GM23338 (cell line): ENCODE measurements around the gene STK39. TPM values are rescaled to one million over a fixed set of nuclear protein-coding genes. Genes with fewer than 3 reads are reported as not detected.

Source experiments
- ATAC-seq: fragments of 200-7000 bp; cut with Tn5 transposase; 3 replicates; pipeline ENCODE4 v1.9.1; 2020
- DNase-seq: peaks from one replicate; pipeline ENCODE4 v3.0.0-alpha.2; 2015; ENCODE audit warnings: low spot score
- H2AFZ ChIP-seq: fragments of 200-600 bp; sonication (generic); 2 replicates; pipeline ENCODE4 v1.8.0; 2016; ENCODE audit warnings: antibody characterized with exemption, mild to moderate bottlenecking, moderate library complexity
- H3F3A ChIP-seq: fragments of 200-600 bp; sonication (generic); replicated peaks from 2 replicates; pipeline ENCODE4 v1.8.0; 2017; ENCODE audit warnings: antibody characterized with exemption, mixed run types, low read depth
- H3K27ac ChIP-seq: fragments of 200-600 bp; sonication (generic); 2 replicates; pipeline ENCODE4 v1.6.1; 2016; ENCODE audit warnings: low read depth
- H3K27me3 ChIP-seq: fragments of 200-600 bp; sonication (generic); 2 replicates; pipeline ENCODE4 v1.8.0; 2016; ENCODE audit warnings: mild to moderate bottlenecking, mixed run types, moderate library complexity; ENCODE audit not compliant: insufficient read depth
- H3K36me3 ChIP-seq: fragments of 200-600 bp; sonication (generic); 2 replicates; pipeline ENCODE4 v1.8.0; 2016; ENCODE audit warnings: mild to moderate bottlenecking; ENCODE audit not compliant: insufficient read depth
- H3K4me1 ChIP-seq: fragments of 200-600 bp; sonication (generic); 2 replicates; pipeline ENCODE4 v1.8.0; 2016; ENCODE audit warnings: mild to moderate bottlenecking, moderate library complexity; ENCODE audit not compliant: insufficient read depth
- H3K4me2 ChIP-seq: fragments of 200-600 bp; sonication (generic); 2 replicates; pipeline ENCODE4 v1.7.1; 2017; ENCODE audit warnings: mixed run types
- H3K4me3 ChIP-seq: fragments of 200-600 bp; sonication (generic); 2 replicates; pipeline ENCODE4 v1.6.1; 2016; ENCODE audit warnings: mixed run types
- H3K79me2 ChIP-seq: fragments of 200-600 bp; sonication (generic); replicated peaks from 2 replicates; pipeline ENCODE4 v1.8.0; 2017; ENCODE audit warnings: mild to moderate bottlenecking; ENCODE audit not compliant: insufficient read depth
- H3K9me2 ChIP-seq: fragments of 200-600 bp; sonication (generic); 2 replicates; pipeline ENCODE4 v1.8.0; 2017; ENCODE audit not compliant: insufficient read depth
- H4K20me1 ChIP-seq: fragments of 200-600 bp; sonication (generic); replicated peaks from 2 replicates; pipeline ENCODE4 v1.8.0; 2017; ENCODE audit warnings: mild to moderate bottlenecking; ENCODE audit not compliant: insufficient read depth
- H3K27ac Mint-ChIP-seq: 2 replicates; pipeline ENCODE4 v1.8.0; 2020; ENCODE audit warnings: inconsistent platforms, mild to moderate bottlenecking, moderate library complexity, mixed read lengths
- H3K27me3 Mint-ChIP-seq: 3 replicates; pipeline ENCODE4 v1.8.0; 2022; ENCODE audit warnings: low read depth, mild to moderate bottlenecking, moderate library complexity, mixed read lengths, inconsistent platforms; ENCODE audit not compliant: insufficient read depth, poor library complexity
- H3K36me3 Mint-ChIP-seq: 3 replicates; pipeline ENCODE4 v1.8.0; 2021; ENCODE audit warnings: low read depth, mild to moderate bottlenecking, inconsistent platforms, moderate library complexity, mixed read lengths
- H3K4me1 Mint-ChIP-seq: 3 replicates; pipeline ENCODE4 v1.8.0; 2020; ENCODE audit warnings: mild to moderate bottlenecking, inconsistent platforms, mixed read lengths
- H3K4me3 Mint-ChIP-seq: 3 replicates; pipeline ENCODE4 v1.8.0; 2021; ENCODE audit warnings: moderate library complexity, mild to moderate bottlenecking, inconsistent platforms, mixed read lengths
- H3K9me3 Mint-ChIP-seq: 3 replicates; pipeline ENCODE4 v1.8.0; 2020; ENCODE audit warnings: moderate library complexity, mild to moderate bottlenecking, inconsistent platforms, mixed read lengths
- CREB1 ChIP-seq: fragments of 250-450 bp; sonication (Bioruptor Pico); IDR thresholded peaks from 2 replicates; pipeline ENCODE4 v1.5.0; 2020; ENCODE audit warnings: low read depth, mild to moderate bottlenecking, moderate library complexity
- CTCF ChIP-seq, 2 experiments: fragments of 200-600 bp in 1 of 2; sonication (generic) in 1 of 2; conservative IDR thresholded peaks; 2 replicates each; pipeline versions ENCODE4 v1.5.1 to v1.6.1; 2016 to 2017; ENCODE audit warnings: antibody characterized with exemption in 2 of 2, low read depth in 2 of 2, mild to moderate bottlenecking in 2 of 2, moderate library complexity in 1 of 2
- EZH2 ChIP-seq: fragments of 200-600 bp; sonication (generic); IDR thresholded peaks from one replicate; pipeline ENCODE4 v1.8.0; 2017; ENCODE audit warnings: antibody characterized with exemption, mild to moderate bottlenecking, low read depth; ENCODE audit not compliant: unreplicated experiment
- EZH2phosphoT487 ChIP-seq: fragments of 200-600 bp; sonication (generic); IDR thresholded peaks from one replicate; pipeline ENCODE4 v1.8.1; 2018; ENCODE audit warnings: antibody characterized with exemption; ENCODE audit not compliant: unreplicated experiment
- NANOG ChIP-seq: IDR thresholded peaks from 2 replicates; pipeline ENCODE4 v1.6.1; 2016; ENCODE audit warnings: antibody characterized with exemption, borderline replicate concordance
- REST ChIP-seq: IDR thresholded peaks from one replicate; pipeline ENCODE4 v1.6.1; 2018; ENCODE audit warnings: antibody characterized with exemption; ENCODE audit not compliant: unreplicated experiment
- STAT1 ChIP-seq: IDR thresholded peaks from one replicate; pipeline ENCODE4 v1.6.1; 2016; ENCODE audit warnings: antibody characterized with exemption; ENCODE audit not compliant: unreplicated experiment
- ZNF114 ChIP-seq: fragments of 250-450 bp; sonication (Bioruptor Pico); IDR thresholded peaks from 2 replicates; pipeline ENCODE4 v1.5.0; 2020; ENCODE audit warnings: mild to moderate bottlenecking, moderate library complexity
- ZNF331 ChIP-seq: fragments of 250-450 bp; sonication (Bioruptor Pico); IDR thresholded peaks from 2 replicates; pipeline ENCODE4 v1.5.0; 2020; ENCODE audit warnings: low read depth, mild to moderate bottlenecking, moderate library complexity
- polyA plus RNA-seq: library from polyadenylated mRNA; unstranded; fragments of >200 nt; fragmentation: Nextera tagmentation; extraction: Ambion mirVana; gene quantifications from 2 replicates; pipeline ENCODE4 v1.2.1, GENCODE V29; 2016
- total RNA-seq: library from RNA; depleted of rRNA; stranded (reverse); fragments of >200 nt; shearing (Covaris generic); gene quantifications from 2 replicates; pipeline ENCODE4 v1.2.3, GENCODE V29; 2014
- TF ChIP-seq, protein P1 (sequence below): fragments of 250-450 bp; sonication (Bioruptor Pico); IDR thresholded peaks from 2 replicates; pipeline ENCODE4 v1.5.0; 2020; ENCODE audit warnings: mild to moderate bottlenecking, moderate library complexity

The STK39 gene
- total and polyA plus RNA-seq, 2 experiments from 2014 or later = 9.5 to 16.9 TPM

DNA sequence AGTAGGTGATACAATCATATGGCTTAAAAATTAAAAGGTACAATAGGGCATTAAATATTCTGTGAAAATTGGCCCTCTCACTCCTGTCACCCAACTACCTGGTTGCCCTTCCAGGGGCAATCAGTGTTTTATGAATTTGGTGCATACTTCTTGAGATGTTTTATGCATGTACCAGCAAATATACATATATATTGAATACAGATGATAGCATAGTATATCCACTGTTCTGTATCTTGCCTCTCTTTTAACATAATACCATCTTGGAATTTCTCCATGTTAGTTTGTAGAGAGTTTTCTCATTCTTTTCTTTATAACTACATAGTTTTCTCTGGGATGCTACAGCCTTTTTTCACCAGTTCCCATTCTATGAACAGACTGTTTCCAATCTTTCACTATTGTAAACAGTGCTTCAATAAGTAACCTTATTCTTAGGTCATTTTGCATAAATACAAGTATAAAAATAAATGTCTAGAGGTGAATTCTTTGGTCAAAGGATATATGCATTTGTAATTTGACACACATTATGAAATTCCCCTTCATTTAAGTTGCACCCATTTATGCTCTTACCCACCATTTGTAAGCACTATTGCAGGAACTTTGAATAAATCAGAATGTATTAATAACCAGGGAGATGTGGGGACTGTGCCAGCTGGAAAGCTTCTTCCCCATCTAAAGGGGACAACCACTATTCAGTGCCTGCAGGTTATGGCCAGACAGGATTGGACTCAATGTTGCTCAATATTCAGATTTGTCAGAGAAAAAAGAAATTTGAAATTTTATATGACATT is 225.4 kb downstream of the STK39 start:
- no peak overlapping the region for H3K4me3 Mint-ChIP-seq
- no peak for ATAC-seq
- H3K27ac Mint-ChIP-seq = no peak overlapping the region

More for the DNA sequence above, 225.4 kb downstream of the STK39 start:
- no peak overlapping the region for H2AFZ ChIP-seq
- no peaks in the 10 kb centered on the region for H3K9me2 ChIP-seq
- no peak overlapping the region for H3K27ac ChIP-seq
- no peak for TF ChIP-seq EZH2phosphoT487
- TF ChIP-seq CTCF (conservative IDR thresholded peaks at IDR 0.05; ENCODE audit: low read depth in 2 of 2) = no peak
- TF ChIP-seq ZNF331 (CRISPR knock-in tag) = no peak
- no peak for TF ChIP-seq CREB1 (CRISPR knock-in tag)
- TF ChIP-seq ZNF114 (CRISPR knock-in tag) = no peak
- no peak for TF ChIP-seq STAT1
- TF ChIP-seq NANOG = no peak
- TF ChIP-seq, protein P1, sequence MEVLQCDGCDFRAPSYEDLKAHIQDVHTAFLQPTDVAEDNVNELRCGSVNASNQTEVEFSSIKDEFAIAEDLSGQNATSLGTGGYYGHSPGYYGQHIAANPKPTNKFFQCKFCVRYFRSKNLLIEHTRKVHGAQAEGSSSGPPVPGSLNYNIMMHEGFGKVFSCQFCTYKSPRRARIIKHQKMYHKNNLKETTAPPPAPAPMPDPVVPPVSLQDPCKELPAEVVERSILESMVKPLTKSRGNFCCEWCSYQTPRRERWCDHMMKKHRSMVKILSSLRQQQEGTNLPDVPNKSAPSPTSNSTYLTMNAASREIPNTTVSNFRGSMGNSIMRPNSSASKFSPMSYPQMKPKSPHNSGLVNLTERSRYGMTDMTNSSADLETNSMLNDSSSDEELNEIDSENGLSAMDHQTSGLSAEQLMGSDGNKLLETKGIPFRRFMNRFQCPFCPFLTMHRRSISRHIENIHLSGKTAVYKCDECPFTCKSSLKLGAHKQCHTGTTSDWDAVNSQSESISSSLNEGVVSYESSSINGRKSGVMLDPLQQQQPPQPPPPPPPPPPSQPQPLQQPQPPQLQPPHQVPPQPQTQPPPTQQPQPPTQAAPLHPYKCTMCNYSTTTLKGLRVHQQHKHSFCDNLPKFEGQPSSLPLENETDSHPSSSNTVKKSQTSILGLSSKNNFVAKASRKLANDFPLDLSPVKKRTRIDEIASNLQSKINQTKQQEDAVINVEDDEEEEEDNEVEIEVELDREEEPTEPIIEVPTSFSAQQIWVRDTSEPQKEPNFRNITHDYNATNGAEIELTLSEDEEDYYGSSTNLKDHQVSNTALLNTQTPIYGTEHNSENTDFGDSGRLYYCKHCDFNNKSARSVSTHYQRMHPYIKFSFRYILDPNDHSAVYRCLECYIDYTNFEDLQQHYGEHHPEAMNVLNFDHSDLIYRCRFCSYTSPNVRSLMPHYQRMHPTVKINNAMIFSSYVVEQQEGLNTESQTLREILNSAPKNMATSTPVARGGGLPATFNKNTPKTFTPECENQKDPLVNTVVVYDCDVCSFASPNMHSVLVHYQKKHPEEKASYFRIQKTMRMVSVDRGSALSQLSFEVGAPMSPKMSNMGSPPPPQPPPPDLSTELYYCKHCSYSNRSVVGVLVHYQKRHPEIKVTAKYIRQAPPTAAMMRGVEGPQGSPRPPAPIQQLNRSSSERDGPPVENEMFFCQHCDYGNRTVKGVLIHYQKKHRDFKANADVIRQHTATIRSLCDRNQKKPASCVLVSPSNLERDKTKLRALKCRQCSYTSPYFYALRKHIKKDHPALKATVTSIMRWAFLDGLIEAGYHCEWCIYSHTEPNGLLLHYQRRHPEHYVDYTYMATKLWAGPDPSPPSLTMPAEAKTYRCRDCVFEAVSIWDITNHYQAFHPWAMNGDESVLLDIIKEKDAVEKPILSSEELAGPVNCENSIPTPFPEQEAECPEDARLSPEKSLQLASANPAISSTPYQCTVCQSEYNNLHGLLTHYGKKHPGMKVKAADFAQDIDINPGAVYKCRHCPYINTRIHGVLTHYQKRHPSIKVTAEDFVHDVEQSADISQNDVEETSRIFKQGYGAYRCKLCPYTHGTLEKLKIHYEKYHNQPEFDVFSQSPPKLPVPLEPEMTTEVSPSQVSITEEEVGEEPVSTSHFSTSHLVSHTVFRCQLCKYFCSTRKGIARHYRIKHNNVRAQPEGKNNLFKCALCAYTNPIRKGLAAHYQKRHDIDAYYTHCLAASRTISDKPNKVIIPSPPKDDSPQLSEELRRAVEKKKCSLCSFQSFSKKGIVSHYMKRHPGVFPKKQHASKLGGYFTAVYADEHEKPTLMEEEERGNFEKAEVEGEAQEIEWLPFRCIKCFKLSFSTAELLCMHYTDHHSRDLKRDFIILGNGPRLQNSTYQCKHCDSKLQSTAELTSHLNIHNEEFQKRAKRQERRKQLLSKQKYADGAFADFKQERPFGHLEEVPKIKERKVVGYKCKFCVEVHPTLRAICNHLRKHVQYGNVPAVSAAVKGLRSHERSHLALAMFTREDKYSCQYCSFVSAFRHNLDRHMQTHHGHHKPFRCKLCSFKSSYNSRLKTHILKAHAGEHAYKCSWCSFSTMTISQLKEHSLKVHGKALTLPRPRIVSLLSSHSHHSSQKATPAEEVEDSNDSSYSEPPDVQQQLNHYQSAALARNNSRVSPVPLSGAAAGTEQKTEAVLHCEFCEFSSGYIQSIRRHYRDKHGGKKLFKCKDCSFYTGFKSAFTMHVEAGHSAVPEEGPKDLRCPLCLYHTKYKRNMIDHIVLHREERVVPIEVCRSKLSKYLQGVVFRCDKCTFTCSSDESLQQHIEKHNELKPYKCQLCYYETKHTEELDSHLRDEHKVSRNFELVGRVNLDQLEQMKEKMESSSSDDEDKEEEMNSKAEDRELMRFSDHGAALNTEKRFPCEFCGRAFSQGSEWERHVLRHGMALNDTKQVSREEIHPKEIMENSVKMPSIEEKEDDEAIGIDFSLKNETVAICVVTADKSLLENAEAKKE (CRISPR knock-in tag) = no peak
- TF ChIP-seq REST = no peak
- TF ChIP-seq EZH2 = no peak
- DNase-seq = no peak
- no peaks in the 10 kb centered on the region for H3K36me3 Mint-ChIP-seq
- no peaks in the 10 kb centered on the region for H3K4me1 Mint-ChIP-seq
- no peaks in the 10 kb centered on the region for H3K27me3 Mint-ChIP-seq
- no peaks in the 10 kb centered on the region for H3K9me3 Mint-ChIP-seq
- H3K79me2 ChIP-seq = no peaks in the 10 kb centered on the region
- H3K36me3 ChIP-seq = no peaks in the 10 kb centered on the region
- H3K4me1 ChIP-seq = no peaks in the 10 kb centered on the region
- no peak overlapping the region for H3K4me3 ChIP-seq
- H4K20me1 ChIP-seq = no peaks in the 10 kb centered on the region
- H3K27me3 ChIP-seq = no peaks in the 10 kb centered on the region
- no peaks in the 10 kb centered on the region for H3F3A ChIP-seq
- H3K4me2 ChIP-seq = no peak overlapping the region
